Left hindlimb (tissue), 1 donor: Measurements from ENCODE around the gene PYGL.
"Not testable (repeated sequence)": the region's sequence is repeated elsewhere in the genome, so short reads cannot be mapped to it uniquely, and the experiment has no call there.

Experiments used
- DNase-seq: peaks from one replicate; pipeline ENCODE4 v3.0.0-alpha.2; 2018

PYGL gene

GRCh38 chr14:50943943-50944646 is at the start of gene PYGL:
Gene PYGL, minus strand, starts transcription at chr14:50944483. Its CDS starts 80 bp downstream, at chr14:50944403.
- peak; percentile 85 for DNase-seq

- DNase-seq, result no peak
Observed at GRCh38 chr14:50985859-50986331, 41.6 kb upstream of the PYGL start.

GRCh38 chr14:50985124-50985858 is 41.0 kb upstream of the PYGL start:
- no peak for DNase-seq

GRCh38 chr14:50984036-50984710 is 39.9 kb upstream of the PYGL start:
- DNase-seq, result no peak

- DNase-seq, result no peak
Observed at GRCh38 chr14:50979941-50980850, 35.9 kb upstream of the PYGL start.

GRCh38 chr14:50978888-50979287 is 34.6 kb upstream of the PYGL start:
- DNase-seq, result no peak

- no peak for DNase-seq
Observed at GRCh38 chr14:50978529-50978871, 34.2 kb upstream of the PYGL start.

- no peak for DNase-seq
Observed at GRCh38 chr14:50977863-50978528, 33.7 kb upstream of the PYGL start.

GRCh38 chr14:50974118-50974517 is 29.8 kb upstream of the PYGL start:
- DNase-seq, result no peak

- no peak for DNase-seq
Observed at GRCh38 chr14:50972734-50973133, 28.5 kb upstream of the PYGL start.

GRCh38 chr14:50970886-50971781 is 26.9 kb upstream of the PYGL start:
- no peak for DNase-seq

- no peak for DNase-seq
Observed at GRCh38 chr14:50967790-50968189, 23.5 kb upstream of the PYGL start.

- no peak for DNase-seq
Observed at GRCh38 chr14:50967103-50967502, 22.8 kb upstream of the PYGL start.

- DNase-seq, result no peak
Observed at GRCh38 chr14:50964683-50965390, 20.6 kb upstream of the PYGL start.

- DNase-seq, result no peak
Observed at GRCh38 chr14:50963919-50964318, 19.6 kb upstream of the PYGL start.

- DNase-seq, result no peak
Observed at GRCh38 chr14:50961605-50962221, 17.4 kb upstream of the PYGL start.

GRCh38 chr14:50957296-50957695 is 13.0 kb upstream of the PYGL start:
- no peak for DNase-seq

- DNase-seq, result not testable (repeated sequence)
Observed at GRCh38 chr14:50956421-50956820, 12.1 kb upstream of the PYGL start.

GRCh38 chr14:50955373-50956043 is 11.2 kb upstream of the PYGL start:
- peak; percentile 48 for DNase-seq
